HK-2 (cell line): Measurements from ENCODE around the gene ACP4.

Experiments used
- DNase-seq: peaks from one replicate; pipeline ENCODE4 v3.0.0-alpha.2; 2018; ENCODE audit not compliant: unreplicated experiment

The ACP4 gene

DNA sequence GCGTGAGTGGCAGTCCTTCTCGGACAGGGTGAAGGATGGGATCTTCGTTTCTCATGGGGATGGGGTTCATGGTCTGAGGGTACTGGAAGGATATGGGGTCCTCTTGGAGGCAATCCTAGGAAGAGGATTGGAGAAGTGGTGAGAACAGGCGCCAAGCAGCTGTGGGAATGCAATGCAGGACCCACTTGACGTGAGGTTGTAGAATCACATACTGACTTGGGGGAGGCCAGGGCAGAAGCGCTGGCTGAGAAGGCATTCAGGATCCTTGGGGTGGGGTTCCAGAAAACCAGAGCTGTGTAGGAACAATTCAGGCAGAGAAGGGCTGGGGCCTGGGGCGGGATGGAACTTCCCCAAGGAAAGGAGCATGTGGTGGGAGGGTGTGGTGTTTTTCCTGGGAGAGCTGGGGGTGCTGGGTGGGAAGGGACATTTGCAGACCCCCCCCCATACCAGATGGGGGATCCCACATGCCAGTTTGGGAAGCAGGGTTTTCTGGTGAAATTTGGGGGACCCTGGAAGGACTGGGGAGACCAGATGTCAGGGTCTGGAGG, 32.5 kb downstream of the ACP4 start:
- no peak for DNase-seq

DNA sequence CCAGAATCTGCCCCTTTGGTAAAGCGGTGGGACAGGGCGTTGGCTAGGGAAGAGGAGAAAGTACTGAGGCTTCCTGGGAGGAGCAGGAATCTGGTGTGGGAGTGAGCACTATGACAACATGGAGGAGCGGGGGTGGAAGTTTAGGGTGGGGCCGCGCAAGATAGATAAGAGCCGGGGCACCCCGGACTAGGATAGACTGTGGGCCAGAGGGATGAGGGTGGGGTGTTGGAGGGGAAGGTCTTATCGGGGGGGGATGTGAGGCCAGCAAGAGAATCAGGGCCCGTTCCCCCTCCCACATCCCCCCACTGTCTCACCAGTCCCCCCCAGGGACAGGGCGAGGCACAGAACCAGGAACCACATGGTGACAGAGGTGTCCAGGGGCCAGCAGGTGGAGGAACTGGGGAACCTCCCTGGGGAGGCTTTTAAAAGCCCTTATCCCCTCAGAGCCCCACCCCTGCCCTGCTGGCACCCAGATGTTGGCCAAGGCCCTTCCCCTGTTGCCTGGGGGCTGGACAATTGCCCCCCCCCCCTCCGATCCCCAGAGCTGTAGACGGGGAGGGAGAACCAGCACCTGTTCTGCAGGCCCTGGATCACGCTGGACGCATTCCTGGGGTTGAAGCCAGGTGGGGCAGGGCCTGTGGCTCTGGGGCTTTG, 33.3 kb downstream of the ACP4 start, which contains the start of gene KLK1:
Gene KLK1 (minus strand): TSS at position 399 of the 654 bp plus-strand sequence. CDS start 39 bp downstream, at position 360.
- DNase-seq: no peak

DNA sequence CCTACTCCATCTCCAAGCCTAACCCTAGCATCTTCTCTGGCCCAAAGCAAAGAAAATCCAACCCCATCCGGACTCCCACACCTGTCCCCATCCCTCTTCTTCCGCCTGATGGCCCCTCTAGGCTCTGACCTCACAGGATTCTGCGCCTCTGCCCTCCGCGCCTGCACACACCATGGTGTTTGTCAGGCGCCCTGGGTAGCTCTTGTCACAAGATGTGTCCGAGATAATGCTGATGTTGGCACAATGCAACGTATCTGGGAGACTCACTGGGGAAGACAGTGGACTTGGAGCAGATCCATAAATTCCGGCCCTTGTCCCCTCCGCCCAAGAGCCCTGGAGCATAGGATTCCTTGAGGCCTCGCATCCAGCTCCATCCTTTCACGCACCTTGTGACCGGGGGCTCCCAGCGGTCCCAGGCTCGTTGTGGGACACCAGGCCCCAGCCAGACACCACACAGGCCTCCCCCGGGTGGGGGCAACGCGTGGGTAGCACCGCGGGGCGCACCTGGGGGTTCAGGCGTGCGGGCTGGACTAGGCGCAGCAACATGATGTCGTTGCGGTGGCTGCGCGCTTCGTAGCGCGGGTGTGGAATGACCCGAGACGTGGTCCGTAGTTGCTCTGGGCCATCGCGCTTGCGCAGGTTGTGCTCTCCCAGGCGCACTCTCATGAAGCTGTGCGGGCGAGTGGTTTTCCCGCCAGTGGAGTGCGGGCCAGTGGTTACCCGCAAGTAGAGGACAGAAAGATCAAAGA, 36.5 kb downstream of the ACP4 start:
- DNase-seq: no peak

DNA sequence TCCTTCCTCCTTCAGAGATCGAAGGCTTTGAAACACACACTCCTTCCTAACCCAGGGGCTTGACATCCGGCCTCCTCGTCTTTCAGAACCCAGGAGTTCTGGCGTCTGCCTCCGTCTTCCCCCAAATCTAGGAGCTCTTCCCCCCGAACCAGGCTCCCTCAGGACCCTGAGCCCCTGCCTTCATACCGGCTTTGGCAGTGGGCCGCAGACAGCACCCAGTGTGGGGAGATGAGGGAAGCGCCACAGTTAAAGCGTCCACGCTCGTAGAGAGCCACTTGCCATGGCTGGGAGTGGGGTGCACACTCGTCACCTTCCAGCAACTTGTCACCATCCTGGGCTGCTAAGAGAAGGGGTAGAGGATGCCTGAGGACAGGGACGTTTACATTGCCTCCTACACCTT, 37.3 kb downstream of the ACP4 start:
- DNase-seq: no peak

DNA sequence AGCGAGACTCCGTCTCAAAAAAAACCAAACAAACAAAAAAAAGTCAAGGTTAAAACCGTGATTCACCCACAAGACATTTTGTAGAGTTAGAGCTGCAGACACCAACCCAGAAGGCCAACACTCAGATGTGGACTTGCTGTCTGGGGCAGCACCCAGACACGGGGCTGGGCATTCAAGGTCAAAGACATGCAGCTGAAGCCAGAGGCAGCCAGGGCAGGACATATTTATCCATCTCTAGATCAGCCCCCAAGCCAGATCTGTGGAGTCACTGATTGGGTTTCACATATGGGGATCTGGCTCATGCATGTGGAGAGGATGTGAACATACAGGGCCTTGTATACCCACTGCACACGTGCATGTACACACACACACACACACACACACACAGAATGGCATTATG, 39.6 kb downstream of the ACP4 start:
- DNase-seq: no peak

DNA sequence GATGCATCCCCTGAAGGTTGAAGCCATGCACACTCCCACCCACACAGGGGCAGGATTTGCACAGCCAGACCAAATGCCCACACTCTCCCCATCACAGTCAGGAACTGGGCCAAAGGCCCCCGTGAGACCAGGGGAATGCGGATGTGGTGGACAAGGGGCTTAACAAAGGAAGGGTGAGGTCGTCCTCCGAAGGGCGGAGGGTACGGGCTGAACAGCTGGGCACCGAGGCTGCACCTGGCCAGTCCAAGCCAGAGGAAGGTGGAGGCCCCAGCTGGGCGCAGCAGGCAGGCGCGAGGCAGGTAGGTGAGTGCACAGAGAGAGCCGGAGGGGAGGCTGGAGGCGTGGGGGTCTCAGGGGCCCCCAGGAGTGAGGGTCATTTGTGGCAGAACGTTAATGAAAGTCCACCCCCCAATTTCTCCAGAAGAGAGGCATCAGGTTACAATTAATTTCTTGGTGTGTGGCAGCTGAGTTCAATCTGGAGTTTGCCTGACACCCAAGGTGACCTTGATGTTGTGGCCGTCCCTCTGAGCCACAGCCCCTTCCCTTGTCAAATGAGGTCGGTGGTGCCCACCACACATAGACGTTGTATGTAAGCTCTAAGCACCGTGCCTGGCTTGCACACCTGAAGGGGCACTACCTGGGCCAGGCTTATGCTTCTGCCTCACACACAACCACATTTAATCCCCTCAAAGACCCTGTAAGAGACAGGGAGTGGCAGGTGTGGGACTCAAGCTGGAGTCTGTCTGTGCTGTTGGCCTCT, 40.2 kb downstream of the ACP4 start:
- no peak for DNase-seq

- DNase-seq: no peak
Observed at GRCh38 chr19:50831026-50831396, 40.8 kb downstream of the ACP4 start.

DNA sequence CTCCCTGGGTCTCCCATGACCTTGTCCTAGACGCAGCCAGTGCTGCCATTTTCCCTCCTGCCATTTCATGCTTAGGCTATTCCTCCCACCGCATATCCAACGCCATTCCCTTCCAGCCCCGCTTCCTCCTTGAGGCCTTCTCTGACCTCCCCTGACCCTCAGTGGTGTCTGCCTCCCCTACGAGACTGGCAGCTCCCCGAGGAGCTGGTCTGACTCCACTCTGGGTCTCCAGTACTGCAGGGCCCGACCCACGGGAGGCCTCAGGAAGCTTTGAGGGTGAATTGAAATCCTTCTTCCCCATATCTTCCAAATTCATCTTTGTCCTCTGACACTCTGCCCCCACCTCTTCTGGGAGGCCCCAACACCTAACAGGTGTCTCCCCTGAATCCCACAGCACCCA, 42.5 kb downstream of the ACP4 start:
- no peak for DNase-seq

GRCh38 chr19:50833117-50833801, 43.0 kb downstream of the ACP4 start, which contains the start of gene KLK15:
TSS of gene KLK15 (minus strand) at chr19:50833574. CDS start at chr19:50831492, 2,082 bp downstream.
- no peak for DNase-seq

- no peak for DNase-seq
Observed at GRCh38 chr19:50833802-50834167, 43.6 kb downstream of the ACP4 start.

DNA sequence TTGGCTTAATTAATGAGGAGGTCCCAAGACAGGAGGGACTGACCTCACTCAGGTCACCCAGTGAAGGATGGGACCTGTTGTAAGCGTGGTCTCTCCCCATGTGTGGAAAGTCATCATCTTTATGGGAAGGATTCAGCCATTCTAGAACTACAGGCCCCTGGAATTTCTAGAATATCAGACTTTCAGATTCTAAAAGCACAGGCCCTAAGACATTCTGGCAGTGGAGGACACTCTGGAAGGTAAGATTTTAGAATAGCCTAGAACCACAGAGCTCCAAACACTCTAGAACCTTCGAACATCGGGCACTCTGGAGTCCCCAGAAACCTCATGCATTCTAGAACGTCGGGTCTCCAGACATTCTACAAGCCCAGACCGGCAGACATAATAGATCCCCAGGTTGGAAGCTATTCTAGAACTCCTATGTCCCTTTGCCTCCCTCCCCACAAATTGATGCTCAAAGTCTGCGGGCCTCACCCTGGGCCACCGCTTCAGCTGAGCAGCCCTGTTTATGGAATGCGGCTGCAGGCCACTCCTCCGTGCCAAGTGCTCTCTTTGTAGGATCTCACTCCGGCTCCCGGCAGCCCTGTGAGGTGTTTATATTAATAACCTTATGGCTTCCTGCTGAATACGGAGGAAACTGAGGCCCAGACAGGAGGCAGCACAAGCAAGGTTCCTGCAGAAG, 45.0 kb downstream of the ACP4 start:
- peak; percentile 37 for DNase-seq

GRCh38 chr19:50835785-50836542, 45.7 kb downstream of the ACP4 start:
- peak; percentile 82 for DNase-seq

GRCh38 chr19:50836543-50837195, 46.5 kb downstream of the ACP4 start:
- DNase-seq: no peak

DNA sequence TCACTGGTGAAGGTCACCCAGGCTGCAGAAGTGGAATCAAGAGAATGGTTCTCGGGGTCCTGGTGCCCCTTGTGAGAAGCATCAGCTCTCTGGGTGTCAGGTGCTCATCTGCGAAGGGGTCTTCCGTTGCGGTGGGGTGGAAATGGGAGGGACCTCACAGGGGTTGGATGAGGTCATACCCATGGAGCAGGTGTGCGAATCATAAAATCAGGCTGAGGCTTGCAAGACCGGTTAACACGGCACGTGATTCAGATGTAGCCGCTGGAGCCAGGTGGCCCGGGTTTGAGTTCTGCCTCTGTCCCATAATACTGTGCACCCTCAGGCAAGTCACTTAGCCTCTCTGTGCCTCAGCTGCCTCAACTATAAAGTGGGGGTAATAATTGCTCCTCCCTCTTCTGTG, 47.1 kb downstream of the ACP4 start:
- no peak for DNase-seq

- DNase-seq: no peak
Observed at GRCh38 chr19:50838239-50838638, 48.0 kb downstream of the ACP4 start.

DNA sequence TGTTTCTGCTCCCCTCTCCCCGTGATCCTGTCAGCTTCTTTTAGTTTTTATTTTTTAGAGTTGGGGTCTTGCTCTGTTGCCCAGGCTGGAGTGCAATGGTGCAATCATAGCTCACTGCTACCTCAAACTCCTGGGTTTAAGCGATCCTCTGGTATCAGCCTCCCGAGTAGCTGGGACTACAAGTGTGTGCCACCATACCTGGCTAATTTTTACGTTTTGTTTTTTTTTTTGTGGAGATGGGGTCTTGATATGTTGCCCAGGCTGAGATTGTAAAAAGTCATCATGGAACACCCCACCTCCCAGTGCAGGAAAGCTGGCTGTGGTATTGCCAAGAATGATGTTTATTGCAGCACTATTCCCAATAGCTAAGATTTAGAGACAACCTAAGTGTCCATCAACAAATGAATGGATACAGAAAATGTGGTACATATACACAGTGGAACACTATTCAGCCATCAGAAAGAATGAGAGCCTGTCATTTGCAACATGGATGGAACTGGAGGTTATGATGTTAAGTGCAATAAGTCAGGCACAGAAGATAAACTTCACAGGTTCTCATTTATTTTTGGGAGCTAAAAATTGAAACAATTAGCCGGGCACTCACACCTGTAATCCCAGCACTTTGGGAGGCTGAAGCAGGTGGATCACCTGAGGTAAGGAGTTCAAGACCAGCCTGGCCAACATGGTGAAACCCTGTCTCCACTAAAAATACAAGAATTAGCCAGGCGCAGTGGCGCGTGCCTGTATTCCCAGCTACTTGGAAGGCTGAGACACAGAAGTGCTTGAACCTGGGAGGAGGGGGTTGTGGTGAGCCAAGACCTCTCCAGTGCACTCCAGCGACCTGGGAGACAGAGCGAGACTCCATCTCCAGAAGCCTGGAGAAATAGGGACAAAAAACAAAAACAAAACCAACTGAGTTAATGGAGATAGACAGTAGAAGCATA, 49.8 kb downstream of the ACP4 start:
- DNase-seq: no peak

DNA sequence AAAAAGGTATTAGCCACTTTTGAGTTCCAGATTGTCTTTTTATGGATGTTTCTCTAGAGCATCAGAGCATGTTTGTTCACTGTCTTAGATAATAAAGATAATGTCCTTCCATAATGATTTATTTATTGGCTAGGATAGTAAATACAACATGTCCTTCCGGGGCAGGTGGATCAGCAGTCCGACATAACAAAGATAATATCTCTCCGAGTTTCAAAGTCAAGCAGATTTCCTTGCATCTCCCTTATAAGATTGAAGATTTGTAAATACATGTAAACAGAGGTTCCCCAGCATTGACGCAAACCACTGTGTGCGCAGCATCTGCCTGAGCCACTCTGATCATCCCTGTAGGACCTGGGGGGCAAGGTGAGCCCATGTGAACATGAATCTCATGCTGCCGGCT, 51.9 kb downstream of the ACP4 start:
- DNase-seq: no peak

DNA sequence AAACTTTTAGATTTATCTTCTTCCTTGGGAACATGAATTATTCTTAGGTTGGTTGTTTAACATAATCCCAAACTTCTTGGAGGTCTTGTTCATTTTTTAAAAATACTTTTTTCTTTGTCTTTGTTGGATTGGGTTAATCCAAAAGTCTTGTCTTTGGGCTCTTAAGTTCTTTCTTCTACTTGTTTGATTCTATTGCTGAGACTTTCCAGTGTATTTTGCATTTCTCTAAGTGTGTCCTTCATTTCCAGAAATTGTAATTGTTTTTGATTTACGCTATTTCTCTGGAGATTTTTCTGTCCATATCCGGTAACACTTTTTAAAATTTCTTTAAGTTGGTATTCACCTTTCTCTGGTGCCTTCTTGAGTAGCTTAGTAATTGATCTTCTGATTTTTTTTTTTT, 53.0 kb downstream of the ACP4 start:
- DNase-seq: no peak

GRCh38 chr19:50843701-50844221, 53.5 kb downstream of the ACP4 start:
- no peak for DNase-seq
